ENCODE data around the gene MT2A.

The MT2A gene

DNA sequence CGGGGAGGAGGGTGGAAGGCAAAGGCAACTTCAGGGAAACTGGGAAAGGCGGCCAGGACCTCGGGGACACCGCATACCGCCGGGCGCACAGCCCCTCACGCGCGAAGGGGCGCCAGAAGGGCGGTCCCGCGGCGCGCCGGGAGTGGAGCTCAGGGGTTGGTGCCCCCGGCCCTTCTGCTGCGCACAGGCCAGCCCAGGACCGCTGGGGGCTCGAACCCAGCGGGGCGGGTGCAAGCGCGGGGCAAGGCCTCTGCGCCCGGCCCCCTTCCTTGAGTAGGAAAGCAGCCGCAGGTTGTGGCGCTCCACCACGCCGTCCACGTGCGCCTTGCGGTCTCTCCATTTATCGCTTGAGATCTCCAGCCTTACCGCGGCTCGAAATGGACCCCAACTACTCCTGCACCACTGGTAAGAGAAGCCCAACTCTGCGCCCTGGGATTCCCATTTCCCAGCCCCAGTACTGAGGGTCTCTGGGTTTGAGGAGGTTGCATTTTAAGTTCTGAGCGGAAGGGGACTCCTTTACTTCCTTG lies 27.1 kb downstream of the MT2A start:
- no peak for TF ChIP-seq ZNF274 (IDR thresholded peaks at IDR 0.05; ENCODE audit: low read depth, low read length)
- no peak overlapping the region for H3K4me3 ChIP-seq (ENCODE audit: low read length)

GRCh38 chr16:56636616-56637413 lies 28.4 kb downstream of the MT2A start:
- no peak for TF ChIP-seq ZNF274 (IDR thresholded peaks at IDR 0.05; ENCODE audit: low read depth, low read length)
- no peak overlapping the region for H3K4me3 ChIP-seq (ENCODE audit: low read length)

DNA sequence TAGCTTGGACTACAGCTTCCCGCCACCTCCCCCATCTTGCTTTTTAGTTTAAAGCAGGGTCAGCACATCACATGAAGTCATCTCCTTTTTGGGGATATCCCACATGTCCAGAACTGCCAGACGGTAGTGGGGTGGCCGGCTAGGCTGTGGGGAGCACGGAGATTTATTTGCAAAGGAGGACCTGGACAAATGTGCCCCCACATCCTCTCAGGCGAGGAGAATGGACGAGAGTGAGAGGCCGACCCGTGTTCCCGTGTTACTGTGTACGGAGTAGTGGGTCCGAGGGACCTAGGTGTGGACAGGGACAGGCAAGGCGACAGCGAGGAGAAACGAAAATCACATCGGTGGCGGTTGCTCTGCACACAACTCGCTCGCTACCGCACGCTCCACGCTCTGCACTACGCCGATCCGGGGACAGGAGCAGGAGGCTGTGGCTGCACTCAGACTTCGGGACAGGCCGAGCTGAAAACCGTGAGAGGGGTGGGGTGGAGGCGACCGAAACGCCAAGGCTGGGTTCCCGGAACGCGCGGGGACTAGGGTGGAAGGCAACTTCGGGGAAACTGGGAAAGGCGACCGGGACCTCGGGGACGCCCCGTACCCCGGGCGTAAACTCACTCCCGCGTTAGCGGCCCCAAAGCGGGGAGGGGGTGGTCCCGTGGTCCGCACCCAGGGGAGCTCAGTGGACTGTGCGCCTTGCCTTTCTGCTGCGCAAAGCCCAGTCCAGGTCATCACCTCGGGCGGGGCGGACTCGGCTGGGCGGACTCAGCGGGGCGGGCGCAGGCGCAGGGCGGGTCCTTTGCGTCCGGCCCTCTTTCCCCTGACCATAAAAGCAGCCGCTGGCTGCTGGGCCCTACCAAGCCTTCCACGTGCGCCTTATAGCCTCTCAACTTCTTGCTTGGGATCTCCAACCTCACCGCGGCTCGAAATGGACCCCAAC lies 29.7 kb downstream of the MT2A start, which contains the start of gene MT1A:
MT1A (plus strand) TSS at position 853 of the 937 bp plus-strand sequence; CDS start at position 926, 73 bp downstream.
- no peak within 1 kb of the TSS for H3K4me3 ChIP-seq (ENCODE audit: low read length)
- no peak for TF ChIP-seq ZNF274 (IDR thresholded peaks at IDR 0.05; ENCODE audit: low read depth, low read length)

- H3K4me3 ChIP-seq (ENCODE audit: low read length), result no peak overlapping the region
- no peak for TF ChIP-seq ZNF274 (IDR thresholded peaks at IDR 0.05; ENCODE audit: low read depth, low read length)
These were observed 30.7 kb downstream of the MT2A start for GRCh38 chr16:56639045-56639444.

DNA sequence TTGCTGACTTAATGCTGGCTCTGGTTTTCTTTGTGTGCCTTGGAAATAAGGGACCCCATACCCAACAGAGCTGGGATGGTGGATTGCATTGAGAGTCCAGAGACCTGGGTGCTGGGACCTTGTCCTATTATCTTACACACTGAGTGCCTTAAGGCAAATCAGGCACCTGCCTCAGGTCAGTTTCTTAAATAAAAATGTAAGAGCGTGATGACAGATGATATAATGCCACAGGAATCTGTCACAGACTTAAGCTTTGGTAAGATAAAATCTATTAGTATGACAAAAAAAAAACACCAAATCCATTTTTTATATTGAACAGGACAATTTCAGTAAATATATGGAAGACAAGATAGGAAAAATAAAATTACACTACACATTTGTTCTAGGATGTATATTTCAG lies 31.7 kb downstream of the MT2A start:
- TF ChIP-seq ZNF274 (IDR thresholded peaks at IDR 0.05; ENCODE audit: low read depth, low read length), result no peak
- no peak overlapping the region for H3K4me3 ChIP-seq (ENCODE audit: low read length)

GRCh38 chr16:56641166-56641565 lies 32.8 kb downstream of the MT2A start:
- H3K4me3 ChIP-seq (ENCODE audit: low read length), result no peak overlapping the region
- no peak for TF ChIP-seq ZNF274 (IDR thresholded peaks at IDR 0.05; ENCODE audit: low read depth, low read length)

- H3K4me3 ChIP-seq (ENCODE audit: low read length), result no peak overlapping the region
These were observed 34.8 kb downstream of the MT2A start for GRCh38 chr16:56643080-56643778.

GRCh38 chr16:56643833-56644232 lies 35.4 kb downstream of the MT2A start:
- no peak overlapping the region for H3K4me3 ChIP-seq (ENCODE audit: low read length)
- TF ChIP-seq ZNF274 (IDR thresholded peaks at IDR 0.05; ENCODE audit: low read depth, low read length), result no peak

More at GRCh38 chr16:56643080-56643778, 34.8 kb downstream of the MT2A start:
- no peak for TF ChIP-seq ZNF274 (IDR thresholded peaks at IDR 0.05; ENCODE audit: low read depth, low read length)

DNA sequence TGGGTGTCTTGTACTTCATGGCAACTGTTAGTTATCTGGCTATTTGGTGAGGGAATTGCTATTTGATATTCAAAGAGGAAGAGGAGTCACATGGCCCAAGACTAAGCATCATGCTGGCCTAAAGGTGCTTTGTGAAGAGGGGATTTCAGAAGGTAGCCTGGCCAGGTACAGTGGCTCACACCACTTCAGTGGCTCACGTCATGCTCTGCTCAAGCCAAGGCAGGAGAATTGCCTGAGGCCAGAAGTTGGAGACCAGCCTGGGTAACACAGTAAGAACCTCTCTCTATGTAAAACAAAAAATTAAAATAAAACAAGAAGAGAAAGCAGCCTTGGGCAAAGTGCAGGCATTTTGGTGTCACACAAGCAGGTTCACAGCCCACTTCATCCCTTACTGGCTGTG lies 36.9 kb downstream of the MT2A start:
- no peak overlapping the region for H3K4me3 ChIP-seq (ENCODE audit: low read length)
- no peak for TF ChIP-seq ZNF274 (IDR thresholded peaks at IDR 0.05; ENCODE audit: low read depth, low read length)

GRCh38 chr16:56645838-56646237 lies 37.5 kb downstream of the MT2A start:
- TF ChIP-seq ZNF274 (IDR thresholded peaks at IDR 0.05; ENCODE audit: low read depth, low read length), result no peak
- H3K4me3 ChIP-seq (ENCODE audit: low read length), result no peak overlapping the region

DNA sequence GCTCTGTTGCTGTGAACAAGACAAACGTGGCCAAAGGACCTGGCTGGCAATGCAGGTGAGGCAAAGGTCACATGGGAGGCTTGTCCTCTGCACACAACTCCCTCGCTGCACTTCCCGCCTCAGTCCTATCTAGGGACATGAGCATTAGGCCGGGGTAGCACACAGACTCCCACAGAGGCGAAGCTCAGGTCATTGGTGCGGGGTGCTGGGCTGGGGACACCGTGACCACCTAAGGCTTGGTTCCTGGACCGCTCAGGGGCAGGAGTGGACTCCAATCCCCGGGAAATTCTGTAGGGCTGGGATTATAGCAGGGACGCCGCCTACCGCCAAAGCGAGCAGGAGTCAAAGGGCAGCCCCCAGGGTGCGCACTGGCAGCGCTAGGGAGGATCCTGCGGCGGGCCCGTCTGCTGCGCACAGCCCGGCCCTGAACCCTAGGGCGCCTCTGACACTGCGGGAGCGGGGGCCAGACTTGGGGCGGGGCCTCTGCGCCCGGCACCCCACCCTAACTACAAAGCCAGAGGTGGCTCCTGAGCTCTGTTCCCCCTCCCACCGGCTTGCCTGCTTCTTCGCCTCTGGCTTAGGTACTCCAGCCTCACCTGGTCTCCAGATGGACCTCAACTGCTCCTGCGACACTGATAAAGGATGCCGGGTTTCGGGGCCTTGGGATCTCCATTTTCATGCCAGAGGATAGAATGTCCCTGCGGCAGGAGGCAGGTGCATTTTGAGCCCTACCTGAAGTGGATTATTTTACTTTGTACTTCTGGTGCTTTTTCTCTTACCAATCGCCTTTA lies 39.5 kb downstream of the MT2A start:
- TF ChIP-seq ZNF274 (IDR thresholded peaks at IDR 0.05; ENCODE audit: low read depth, low read length), result no peak
- H3K4me3 ChIP-seq (ENCODE audit: low read length), result no peak overlapping the region

GRCh38 chr16:56649271-56649670 lies 40.9 kb downstream of the MT2A start:
- no peak overlapping the region for H3K4me3 ChIP-seq (ENCODE audit: low read length)
- TF ChIP-seq ZNF274 (IDR thresholded peaks at IDR 0.05; ENCODE audit: low read depth, low read length), result no peak

DNA sequence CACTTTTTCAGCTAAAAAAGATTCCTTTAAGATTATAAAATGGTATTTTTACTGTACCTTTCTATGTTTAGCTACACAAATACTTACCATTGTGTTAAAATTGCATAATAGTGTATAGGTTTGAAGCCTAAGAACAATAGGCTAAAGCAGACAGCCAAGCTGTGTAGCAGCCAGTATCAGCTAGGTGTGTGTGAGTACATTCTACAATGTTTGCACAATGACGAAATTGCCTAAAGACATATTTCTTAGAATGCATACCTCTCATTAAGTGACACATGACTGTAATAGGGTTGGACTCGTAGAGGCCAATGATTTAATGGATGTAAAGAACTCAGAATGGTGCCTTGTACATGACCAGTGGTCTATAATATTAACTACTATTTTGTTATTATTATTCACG lies 41.4 kb downstream of the MT2A start:
- no peak for TF ChIP-seq ZNF274 (IDR thresholded peaks at IDR 0.05; ENCODE audit: low read depth, low read length)
- no peak overlapping the region for H3K4me3 ChIP-seq (ENCODE audit: low read length)
